A673 (cell line): ENCODE data around the gene NUP50. TPM values are rescaled to one million over a fixed set of nuclear protein-coding genes. Genes with fewer than 3 reads are reported as not detected.

Experiments
- BruUV-seq: library from RNA; stranded (reverse); fragments of 400-500 nt; replicated peaks from 2 replicates; lab custom pipeline; 2021; lab: Mats Ljungman, UMichigan
- CTCF ChIA-PET: fragments of 300-600 bp; sonication (Branson Sonifier 250); formaldehyde crosslinking; loops from one replicate; lab custom pipeline; 2022; ENCODE audit warnings: antibody characterized with exemption; lab: Charles Lee
- POLR2A ChIA-PET: fragments of 300-600 bp; sonication (Branson Sonifier 250); formaldehyde crosslinking; loops from one replicate; lab custom pipeline; 2022; ENCODE audit warnings: antibody characterized with exemption; ENCODE audit not compliant: low non-redundant PET; lab: Charles Lee
- DNase-seq: peaks from one replicate; pipeline ENCODE4 v3.0.0-alpha.2; 2015; ENCODE audit warnings: low spot score
- H3K27ac ChIP-seq: fragments of 200-600 bp; sonication (generic); 2 replicates; pipeline ENCODE4 v1.5.1; 2016; ENCODE audit warnings: mixed run types, low read depth, mild to moderate bottlenecking, mixed read lengths, antibody characterized with exemption, low read length; ENCODE audit not compliant: poor library complexity, severe bottlenecking
- H3K27me3 ChIP-seq: fragments of 200-600 bp; sonication (generic); replicated peaks from 2 replicates; pipeline ENCODE4 v1.6.1; 2017; ENCODE audit warnings: mixed run types, low read depth, mild to moderate bottlenecking, mixed read lengths, antibody characterized with exemption, low read length; ENCODE audit not compliant: insufficient read depth, poor library complexity
- H3K36me3 ChIP-seq: fragments of 200-600 bp; sonication (generic); 2 replicates; pipeline ENCODE4 v1.6.1; 2016; ENCODE audit warnings: mixed run types, mild to moderate bottlenecking, mixed read lengths, antibody characterized with exemption, low read length; ENCODE audit not compliant: insufficient read depth, poor library complexity, severe bottlenecking
- H3K4me1 ChIP-seq: fragments of 200-600 bp; sonication (generic); 2 replicates; pipeline ENCODE4 v1.6.1; 2017; ENCODE audit warnings: mixed run types, mild to moderate bottlenecking, mixed read lengths, antibody characterized with exemption, low read length; ENCODE audit not compliant: insufficient read depth, poor library complexity, severe bottlenecking
- H3K4me3 ChIP-seq: fragments of 200-600 bp; sonication (generic); 2 replicates; pipeline ENCODE4 v1.5.1; 2016; ENCODE audit warnings: low read depth, mixed run types, mild to moderate bottlenecking, mixed read lengths, low read length; ENCODE audit not compliant: poor library complexity, severe bottlenecking
- H3K9me3 ChIP-seq: fragments of 200-600 bp; sonication (generic); 2 replicates; pipeline ENCODE4 v1.6.1; 2016; ENCODE audit warnings: mixed run types, low read depth, mild to moderate bottlenecking, mixed read lengths, antibody characterized with exemption, low read length; ENCODE audit not compliant: poor library complexity, severe bottlenecking
- EZH2 ChIP-seq: fragments of 200-600 bp; sonication (generic); IDR thresholded peaks from 2 replicates; pipeline ENCODE4 v1.6.1; 2017; ENCODE audit warnings: borderline replicate concordance, low read depth, mild to moderate bottlenecking, mixed read lengths, antibody characterized with exemption, low read length; ENCODE audit not compliant: poor library complexity, severe bottlenecking
- intact Hi-C: fragments of 100-400 bp; cut with micrococcal nuclease; formaldehyde crosslinking; loops from one replicate; pipeline ENCODE4 v1.10.0; 2022; ENCODE audit not compliant: unreplicated experiment
- total RNA-seq: library from RNA; stranded (reverse); gene quantifications from 2 replicates; pipeline ENCODE4 v1.2.3, GENCODE V29; 2021
- TF ChIP-seq, protein P1 (sequence below): fragments of 300-800, 200-600 bp; sonication (generic); conservative IDR thresholded peaks from 2 replicates; pipeline ENCODE4 v1.5.1; 2017; ENCODE audit warnings: low read depth, mild to moderate bottlenecking, antibody characterized with exemption, low read length, moderate library complexity, mixed read lengths

Gene NUP50
- total RNA-seq, 1 experiment from 2014 or later: 124 TPM

DNA sequence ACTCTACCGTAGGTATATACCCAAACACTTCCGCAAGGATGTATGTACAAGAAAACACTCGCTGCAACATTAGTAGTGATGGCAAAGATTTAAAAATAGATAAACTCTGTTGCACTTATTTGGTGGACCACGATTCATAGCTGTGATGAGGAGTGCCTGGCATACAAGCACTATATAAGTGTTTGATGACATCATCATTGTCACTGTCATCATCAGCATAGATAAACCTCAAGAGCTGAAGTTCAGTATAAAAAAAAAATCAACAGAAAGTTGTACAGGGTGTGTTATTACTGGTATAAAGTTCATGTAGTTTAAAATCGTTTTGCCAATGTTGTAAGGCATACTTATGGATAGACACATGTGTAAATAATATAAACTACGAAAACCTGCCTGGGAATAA is 24.0 kb upstream of the NUP50 start:
- no peaks in the 10 kb centered on the region for H3K4me1 ChIP-seq
- no peak for DNase-seq
- TF ChIP-seq, protein P1, sequence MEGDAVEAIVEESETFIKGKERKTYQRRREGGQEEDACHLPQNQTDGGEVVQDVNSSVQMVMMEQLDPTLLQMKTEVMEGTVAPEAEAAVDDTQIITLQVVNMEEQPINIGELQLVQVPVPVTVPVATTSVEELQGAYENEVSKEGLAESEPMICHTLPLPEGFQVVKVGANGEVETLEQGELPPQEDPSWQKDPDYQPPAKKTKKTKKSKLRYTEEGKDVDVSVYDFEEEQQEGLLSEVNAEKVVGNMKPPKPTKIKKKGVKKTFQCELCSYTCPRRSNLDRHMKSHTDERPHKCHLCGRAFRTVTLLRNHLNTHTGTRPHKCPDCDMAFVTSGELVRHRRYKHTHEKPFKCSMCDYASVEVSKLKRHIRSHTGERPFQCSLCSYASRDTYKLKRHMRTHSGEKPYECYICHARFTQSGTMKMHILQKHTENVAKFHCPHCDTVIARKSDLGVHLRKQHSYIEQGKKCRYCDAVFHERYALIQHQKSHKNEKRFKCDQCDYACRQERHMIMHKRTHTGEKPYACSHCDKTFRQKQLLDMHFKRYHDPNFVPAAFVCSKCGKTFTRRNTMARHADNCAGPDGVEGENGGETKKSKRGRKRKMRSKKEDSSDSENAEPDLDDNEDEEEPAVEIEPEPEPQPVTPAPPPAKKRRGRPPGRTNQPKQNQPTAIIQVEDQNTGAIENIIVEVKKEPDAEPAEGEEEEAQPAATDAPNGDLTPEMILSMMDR: no peak
- no peak for TF ChIP-seq EZH2
- H3K27ac ChIP-seq: no peak overlapping the region
- intact Hi-C loops: no loop called here
- BruUV-seq: no TSS peak
- H3K36me3 ChIP-seq: no peaks in the 10 kb centered on the region
- ChIA-PET CTCF (no interaction called here), POLR2A (no interaction called here)
- H3K9me3 ChIP-seq: peaks cover 3% of the 10 kb centered on the region
- H3K4me3 ChIP-seq: no peak overlapping the region
- no peaks in the 10 kb centered on the region for H3K27me3 ChIP-seq

DNA sequence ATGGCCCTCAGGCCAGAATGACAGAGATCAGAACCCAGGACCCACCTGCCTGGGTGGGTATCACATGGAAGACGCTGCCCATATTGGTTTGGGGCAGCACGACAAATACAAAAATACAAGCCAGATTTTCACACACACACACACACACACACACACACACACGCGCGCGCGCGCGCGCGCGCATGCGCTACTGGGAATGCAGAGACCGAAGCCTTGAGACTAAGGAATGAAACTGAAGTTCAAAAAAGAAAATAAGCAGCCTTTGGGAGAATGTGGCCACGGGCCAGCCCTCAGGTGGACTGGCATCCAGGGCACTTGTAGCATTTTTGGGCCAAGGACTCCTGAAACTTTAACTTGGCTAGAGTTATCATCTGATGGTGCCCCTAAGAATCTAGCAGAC is 21.3 kb upstream of the NUP50 start:
- intact Hi-C loops: no loop called here
- TF ChIP-seq EZH2: no peak
- TF ChIP-seq, protein P1: no peak
- H3K27me3 ChIP-seq: no peaks in the 10 kb centered on the region
- no peak overlapping the region for H3K27ac ChIP-seq
- ChIA-PET POLR2A (no interaction called here), CTCF (no interaction called here)
- DNase-seq: no peak
- H3K36me3 ChIP-seq: no peaks in the 10 kb centered on the region
- no peak overlapping the region for H3K4me3 ChIP-seq
- H3K4me1 ChIP-seq: no peaks in the 10 kb centered on the region
- H3K9me3 ChIP-seq: no peaks in the 10 kb centered on the region
- BruUV-seq: no TSS peak

DNA sequence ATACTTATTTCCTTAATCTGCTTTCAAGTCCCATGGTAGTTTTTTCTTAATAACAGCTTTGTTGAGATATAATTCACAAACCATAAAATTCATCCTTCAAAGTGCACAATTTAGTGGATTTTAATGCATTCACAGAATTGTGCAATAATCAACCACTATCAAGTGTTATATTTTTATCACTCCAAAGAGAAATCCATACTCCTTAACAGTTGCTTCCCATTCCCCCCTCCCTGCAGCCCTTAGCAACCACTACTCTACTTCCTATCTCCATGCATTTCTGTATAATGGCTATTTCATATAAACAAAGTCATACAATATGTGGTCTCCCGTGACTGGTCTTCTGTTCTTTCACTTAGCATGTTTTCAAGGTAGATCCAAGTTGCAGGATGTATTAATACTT is 18.8 kb upstream of the NUP50 start:
- ChIA-PET POLR2A (no interaction called here), CTCF (no interaction called here)

More for the DNA sequence above, 18.8 kb upstream of the NUP50 start:
- no TSS peak for BruUV-seq
- Histone ChIP-seq H3K4me3 (no peak overlapping the region), H3K27me3 (no peaks in the 10 kb centered on the region), H3K27ac (no peak overlapping the region), H3K4me1 (no peaks in the 10 kb centered on the region), H3K36me3 (no peaks in the 10 kb centered on the region), H3K9me3 (no peaks in the 10 kb centered on the region)
- no peak for DNase-seq
- TF ChIP-seq EZH2: no peak
- TF ChIP-seq, protein P1: no peak
- intact Hi-C loops: no loop called here
